ENCODE measurements around the gene GATAD2A. TPM values are rescaled to one million over a fixed set of nuclear protein-coding genes. Genes with fewer than 3 reads are reported as not detected.

The GATAD2A gene
- total and polyA plus RNA-seq, 2 of the 8 experiments (the other 6 are each of a cell fraction or from before 2014, with no cell fraction given): 38.4 to 205 TPM

DNA sequence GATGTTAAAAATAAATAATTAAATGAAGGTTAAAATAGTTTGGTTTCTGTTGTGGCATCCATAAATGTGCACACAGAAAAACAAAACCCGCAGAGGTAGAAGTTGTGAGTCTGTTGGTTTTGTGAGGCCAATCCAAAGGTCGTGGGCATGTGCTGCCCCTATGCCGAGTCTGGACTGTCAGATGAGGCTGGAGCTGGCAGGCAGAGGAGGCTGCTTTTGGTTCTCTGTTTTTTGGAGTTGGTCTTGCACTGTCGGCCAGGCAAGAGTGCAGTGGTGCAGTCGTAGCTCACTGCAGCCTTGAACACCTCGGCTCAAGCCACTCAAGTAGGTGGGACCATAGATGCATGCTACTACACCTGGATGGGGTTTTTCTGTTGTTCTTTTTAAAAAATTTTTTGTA lies 66.2 kb downstream of the GATAD2A start:
- no peak for FAIRE-seq
- DNase-seq (ENCODE audit: low read depth in 1 of 2, low spot score in 2 of 2): no peak
- Histone ChIP-seq H2BK15ac (ENCODE audit: low read length) (no peak overlapping the region), H3K27me3 (replicated peaks in 1 of 4; ENCODE audit: control insufficient read depth in 3 of 4, extremely low read depth in 1 of 4, insufficient read depth in 3 of 4, low read length in 3 of 4) (no peaks in the 10 kb centered on the region), H4K8ac (ENCODE audit: extremely low read depth, insufficient read depth, low read length) (no peak overlapping the region), H3K9ac (replicated peaks in 1 of 4; ENCODE audit: extremely low read depth in 1 of 4, low read depth in 3 of 4, low read length in 3 of 4) (no peak overlapping the region), H4K91ac (replicated peaks; ENCODE audit: insufficient read length, low read length) (no peak overlapping the region), H3K56ac (replicated peaks; ENCODE audit: insufficient read length, low read depth, low read length) (no peak overlapping the region), H3K23me2 (ENCODE audit: low read depth, low read length) (no peaks in the 10 kb centered on the region), H2AK5ac (ENCODE audit: low read depth, low read length) (no peak overlapping the region), H3K4me3 (ENCODE audit: extremely low read depth in 1 of 4, insufficient read depth in 2 of 4, low read depth in 3 of 4, low read length in 4 of 4) (no peak overlapping the region), H2BK5ac (ENCODE audit: low read depth, low read length) (no peak overlapping the region), H3K4me2 (ENCODE audit: insufficient read depth in 1 of 2, low read depth in 2 of 2, low read length in 2 of 2) (no peak overlapping the region), H3K14ac (ENCODE audit: insufficient read length) (no peak overlapping the region), H4K20me1 (replicated peaks in 1 of 2; ENCODE audit: control insufficient read depth in 1 of 2, insufficient read depth in 2 of 2, low read length in 2 of 2) (peaks cover 26 to 32% of the 10 kb centered on the region in 2 experiments), H3K23ac (ENCODE audit: insufficient read length) (no peak overlapping the region), H3K4me1 (replicated peaks in 1 of 4; ENCODE audit: control insufficient read depth in 3 of 4, insufficient read depth in 4 of 4, low read length in 3 of 4) (peaks cover 12 to 17% (median 17%) of the 10 kb centered on the region in 4 experiments), H3K27ac (ENCODE audit: low read depth, low read length) (no peak overlapping the region), H3K36me3 (ENCODE audit: control insufficient read depth in 2 of 4, insufficient read depth in 4 of 4, low read length in 3 of 4) (peaks cover 0 to 21% (median 10%) of the 10 kb centered on the region in 4 experiments; a peak in 6 of 8 replicates), H3K9me3 (ENCODE audit: insufficient read depth in 2 of 2, low read depth in 1 of 2, low read length in 1 of 2) (peaks cover 4 to 11% of the 10 kb centered on the region in 2 experiments; a peak in 3 of 4 replicates), H3K79me2 (ENCODE audit: control insufficient read depth in 1 of 2, insufficient read depth in 2 of 2, low read length in 2 of 2) (peaks cover 2 to 85% of the 10 kb centered on the region in 2 experiments; a peak in 3 of 4 replicates), H3K18ac (ENCODE audit: extremely low read depth, low read length) (no peak overlapping the region), H2BK120ac (replicated peaks; ENCODE audit: low read depth, low read length) (no peak overlapping the region), H3K4ac (replicated peaks; ENCODE audit: insufficient read length, low read depth, low read length) (no peak overlapping the region), H4K5ac (ENCODE audit: insufficient read length, low read depth, low read length) (no peak overlapping the region), H2BK12ac (ENCODE audit: low read depth, low read length) (no peak overlapping the region), H2BK20ac (ENCODE audit: low read length) (no peak overlapping the region), H2AFZ (ENCODE audit: low read length) (no peak overlapping the region), H3K79me1 (ENCODE audit: low read depth, low read length) (peaks cover 23% of the 10 kb centered on the region)
- WGBS, 2 experiments (ENCODE audit: extremely low coverage in 1 of 2, insufficient coverage in 1 of 2, insufficient read length in 1 of 2, insufficient replicate concordance in 2 of 2, low coverage in 1 of 2, low lambda C conversion rate in 2 of 2, missing lambda C conversion rate in 1 of 2): 88% methylated on average over 6 of the region's 6 CpGs; no CpG with 5 or more reads in 1 of the 2 experiments
- ChIA-PET POLR2A (ENCODE audit: partially characterized antibody) (interaction anchor here (1.2 kb wide), 1 partner anchor 13 kb away, joined by 3 read pairs; no protein-coding TSS in a partner anchor), CTCF (ENCODE audit: partially characterized antibody) (interaction anchor here (1.3 to 2.5 kb wide), 4 partner anchors 15 to 102 kb away, joined by 4 to 6 read pairs (median 5); no protein-coding TSS in a partner anchor)
- TF ChIP-seq EP300 (IDR thresholded peaks at IDR 0.05; ENCODE audit: borderline replicate concordance in 1 of 2, low read depth in 2 of 2, low read length in 2 of 2): no peak
- no peak for TF ChIP-seq POU5F1 (IDR thresholded peaks at IDR 0.05; ENCODE audit: low read depth, low read length)
- no peak for TF ChIP-seq TBP (IDR thresholded peaks at IDR 0.05; ENCODE audit: low read depth, low read length)
- no peak for TF ChIP-seq MAFK (IDR thresholded peaks at IDR 0.05; ENCODE audit: low read depth, low read length)
- TF ChIP-seq POLR2AphosphoS5 (IDR thresholded peaks at IDR 0.05; ENCODE audit: low read depth, low read length): no peak
- no peak for TF ChIP-seq SAP30 (IDR thresholded peaks at IDR 0.05; ENCODE audit: insufficient read depth, insufficient replicate concordance, low read length)
- TF ChIP-seq BCL11A (IDR thresholded peaks at IDR 0.05; ENCODE audit: low read depth in 2 of 2, low read length in 2 of 2): no peak
- TF ChIP-seq SRF (IDR thresholded peaks at IDR 0.05; ENCODE audit: low read depth, low read length): no peak
- TF ChIP-seq TCF12 (IDR thresholded peaks at IDR 0.05; ENCODE audit: low read depth, low read length): no peak
- TF ChIP-seq TEAD4 (IDR thresholded peaks at IDR 0.05; ENCODE audit: low read depth, low read length): no peak
- TF ChIP-seq ASH2L (IDR thresholded peaks at IDR 0.05; ENCODE audit: low read length): no peak
- TF ChIP-seq, protein P1, sequence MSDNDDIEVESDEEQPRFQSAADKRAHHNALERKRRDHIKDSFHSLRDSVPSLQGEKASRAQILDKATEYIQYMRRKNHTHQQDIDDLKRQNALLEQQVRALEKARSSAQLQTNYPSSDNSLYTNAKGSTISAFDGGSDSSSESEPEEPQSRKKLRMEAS (IDR thresholded peaks at IDR 0.05): no peak
- no peak for TF ChIP-seq RNF2 (IDR thresholded peaks at IDR 0.05; ENCODE audit: borderline replicate concordance, low read depth, low read length, missing control alignments, poor library complexity, severe bottlenecking)
- TF ChIP-seq RBBP5 (IDR thresholded peaks at IDR 0.05; ENCODE audit: borderline replicate concordance, low read depth, low read length): no peak

Data from H1 (cell line).